Amniotic stem cell (primary cell): ENCODE measurements around the gene SLC35F4.
"Not testable (repeated sequence)": the region's sequence is repeated elsewhere in the genome, so short reads cannot be mapped to it uniquely, and the experiment has no call there.

Experiments
- DNase-seq: peaks from one replicate; lab custom pipeline; 2025; lab: John Stamatoyannopoulos, UW

The SLC35F4 gene

DNA sequence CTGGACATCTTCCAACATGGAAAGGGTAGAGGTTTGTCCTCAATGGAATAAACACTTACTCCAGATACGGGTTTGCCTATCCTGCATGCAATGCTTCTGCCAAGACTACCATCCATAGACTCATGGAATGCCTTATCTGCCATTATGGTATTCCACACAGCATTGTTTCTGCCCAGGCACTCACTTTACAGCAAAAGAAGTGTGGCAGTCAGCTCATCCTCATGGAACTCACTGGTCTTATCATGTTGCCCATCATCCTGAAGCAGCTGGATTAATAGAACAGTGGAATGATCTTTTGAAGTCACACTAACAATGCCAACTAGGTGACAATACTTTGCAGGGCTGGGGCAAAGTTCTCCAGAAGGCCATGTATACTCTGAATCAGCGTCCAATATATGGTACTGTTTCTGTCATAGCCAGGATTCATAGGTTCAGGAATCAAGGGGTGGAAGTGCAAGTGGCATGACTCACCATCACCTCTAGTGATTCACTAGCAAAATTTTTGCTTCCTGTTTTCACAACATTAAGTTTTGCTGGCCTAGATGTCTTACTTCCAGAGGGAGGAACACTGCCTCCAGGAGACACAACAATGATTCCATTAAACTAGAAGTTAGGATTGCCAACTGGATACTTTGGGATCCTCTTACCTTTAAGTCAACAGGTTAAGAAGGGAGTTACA is 140.4 kb downstream of the SLC35F4 start:
- DNase-seq = no peak

DNA sequence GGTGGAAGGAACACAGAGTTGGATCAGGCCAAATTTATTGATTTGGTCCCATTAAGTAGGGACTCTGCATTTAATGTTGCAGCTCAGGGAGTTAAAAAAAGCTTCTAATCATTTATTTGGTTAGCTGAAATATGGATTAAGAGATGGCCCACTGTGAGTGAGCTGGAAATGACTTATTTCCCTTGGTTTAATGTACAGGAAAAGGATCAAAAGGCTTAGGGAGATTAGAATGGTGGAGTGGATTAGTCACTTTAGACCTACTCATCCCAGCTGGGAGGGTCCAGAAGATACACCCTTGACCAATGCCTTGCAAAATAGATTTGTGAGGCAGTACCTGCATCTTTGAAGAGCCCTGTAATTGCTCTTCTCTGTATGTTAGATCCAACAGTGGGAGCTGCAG is 143.8 kb downstream of the SLC35F4 start:
- DNase-seq = not testable (repeated sequence)

DNA sequence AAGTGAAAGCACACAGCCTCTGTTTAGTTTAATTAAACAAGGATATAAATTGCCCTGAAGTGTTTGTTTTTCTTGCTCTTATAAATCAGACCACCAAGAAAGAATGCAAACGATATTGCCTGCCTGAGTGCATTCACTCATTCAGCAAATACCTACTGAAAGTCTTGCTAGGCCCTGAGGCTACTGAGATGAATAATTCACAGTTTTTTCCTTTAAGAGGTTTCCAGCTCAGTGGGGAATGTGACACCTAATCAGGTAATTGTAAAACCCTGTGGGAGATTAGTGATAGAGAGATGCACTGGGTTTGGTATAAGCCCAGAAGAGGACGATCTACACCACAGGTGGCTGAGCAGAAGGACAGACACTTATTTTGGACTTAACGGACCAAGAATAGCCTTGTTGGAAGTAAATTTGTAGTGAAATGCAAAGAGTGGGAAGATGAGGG is 151.4 kb downstream of the SLC35F4 start:
- no peak for DNase-seq

DNA sequence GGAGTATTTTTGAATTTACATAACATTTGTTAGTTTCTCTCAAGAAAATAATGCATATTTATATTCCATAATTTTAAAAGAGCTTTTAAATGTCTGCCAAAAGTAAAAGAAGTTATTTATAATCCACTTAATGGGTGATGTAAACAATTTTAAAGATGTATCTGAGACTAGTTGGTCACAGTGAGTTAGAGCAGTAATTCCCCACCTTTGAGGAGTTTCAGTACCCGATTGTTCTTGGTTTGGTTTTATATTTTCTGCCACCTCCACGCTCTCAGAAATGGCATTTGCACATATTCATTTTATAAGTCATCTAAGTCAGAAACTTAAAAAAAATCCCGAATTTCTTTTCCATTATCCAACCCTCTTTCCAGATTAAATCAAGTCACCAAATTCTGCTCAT is 153.2 kb downstream of the SLC35F4 start:
- no peak for DNase-seq

DNA sequence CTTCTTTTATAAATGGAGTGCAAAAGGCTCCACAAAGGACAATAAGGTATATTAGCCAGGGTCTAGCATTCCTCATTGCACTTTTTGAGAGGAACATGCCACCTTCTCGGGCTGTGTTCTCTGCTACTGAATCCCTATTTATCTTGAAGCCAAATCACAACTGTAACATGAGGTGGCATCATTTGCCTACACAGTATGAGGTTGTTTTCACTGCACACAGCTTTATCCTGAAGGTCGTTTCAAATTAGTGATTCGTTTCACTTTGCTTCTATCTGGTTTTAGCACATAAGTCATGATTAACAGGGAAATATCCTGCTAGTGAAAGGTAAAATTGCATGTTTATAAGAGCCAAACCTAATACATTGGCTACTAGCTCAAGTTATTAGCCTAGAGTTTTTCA is 153.8 kb downstream of the SLC35F4 start:
- no peak for DNase-seq

DNA sequence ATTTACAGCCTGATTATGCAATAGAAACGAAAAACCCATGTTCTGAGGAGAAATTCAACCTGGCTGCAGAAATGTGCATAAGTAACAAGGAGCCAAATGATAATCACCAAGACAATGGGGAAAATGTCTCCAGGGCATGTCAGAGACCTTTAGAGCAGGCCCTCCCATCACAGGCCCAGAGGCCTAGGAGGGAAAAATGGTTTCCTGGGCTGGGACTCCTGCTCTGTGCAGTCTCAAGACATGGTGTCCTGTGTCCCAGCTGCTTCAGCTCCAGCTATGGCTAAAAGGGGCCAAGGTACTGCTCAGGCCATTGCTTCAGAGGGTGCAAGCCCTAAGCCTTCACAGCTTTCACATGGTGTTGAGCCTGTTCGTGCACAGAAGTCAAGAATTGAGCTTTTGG is 156.0 kb downstream of the SLC35F4 start:
- DNase-seq = no peak

DNA sequence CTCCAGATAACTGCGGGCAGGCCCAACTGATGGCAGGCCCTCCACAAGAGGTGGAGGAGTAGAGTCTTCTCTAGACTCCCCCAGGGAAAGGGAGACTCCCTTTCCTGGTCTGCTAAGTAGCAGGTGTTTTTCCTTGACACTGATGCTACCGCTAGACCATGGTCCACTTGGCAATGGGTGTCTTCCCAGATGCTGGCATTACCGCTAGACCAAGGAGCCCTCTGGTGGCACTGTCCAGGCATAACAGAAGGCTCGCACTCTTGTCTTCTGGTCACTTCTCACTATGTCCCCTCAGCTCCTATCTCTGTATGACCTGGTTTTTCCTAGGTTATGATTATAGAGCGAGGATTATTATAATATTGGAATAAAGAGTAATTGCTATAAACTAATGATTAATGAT is 156.8 kb downstream of the SLC35F4 start:
- not testable (repeated sequence) for DNase-seq

DNA sequence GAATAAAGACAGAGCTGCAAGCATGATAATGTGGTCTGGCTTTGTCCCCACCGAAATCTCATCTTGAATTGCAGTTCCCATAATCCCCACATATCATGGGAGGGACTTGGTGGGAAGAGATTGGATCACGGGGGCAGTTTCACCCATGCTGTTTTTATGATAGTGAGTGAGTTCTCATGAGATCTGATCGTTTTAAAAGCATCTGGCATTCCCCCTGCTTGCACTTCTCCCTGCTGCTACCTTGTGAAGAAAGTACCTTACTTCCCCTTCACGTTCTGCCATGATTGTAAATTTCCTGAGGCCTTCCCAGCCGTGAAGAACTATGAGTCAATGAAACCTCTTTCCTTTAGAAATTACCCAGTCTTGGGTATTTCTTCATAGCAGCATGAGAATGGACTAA is 158.7 kb downstream of the SLC35F4 start:
- no peak for DNase-seq

DNA sequence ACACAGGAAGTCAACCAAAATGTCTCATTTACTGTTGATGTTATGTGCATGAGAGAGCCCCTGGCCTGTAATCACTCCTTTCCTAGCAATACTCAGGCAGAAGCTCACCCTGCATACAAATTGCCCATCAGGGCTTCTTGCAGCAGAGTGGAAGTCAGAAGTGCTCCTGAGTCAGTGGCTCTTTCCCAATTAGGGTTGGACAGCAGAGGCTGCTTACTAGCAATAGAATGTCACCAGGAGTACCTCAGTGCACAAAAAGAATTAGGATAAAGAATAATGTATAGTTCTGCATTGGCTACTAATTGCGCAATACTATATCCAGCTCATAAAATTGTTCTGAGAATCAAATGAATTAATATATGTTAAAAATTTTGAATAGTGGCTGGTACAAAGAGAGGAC is 161.1 kb downstream of the SLC35F4 start:
- no peak for DNase-seq

DNA sequence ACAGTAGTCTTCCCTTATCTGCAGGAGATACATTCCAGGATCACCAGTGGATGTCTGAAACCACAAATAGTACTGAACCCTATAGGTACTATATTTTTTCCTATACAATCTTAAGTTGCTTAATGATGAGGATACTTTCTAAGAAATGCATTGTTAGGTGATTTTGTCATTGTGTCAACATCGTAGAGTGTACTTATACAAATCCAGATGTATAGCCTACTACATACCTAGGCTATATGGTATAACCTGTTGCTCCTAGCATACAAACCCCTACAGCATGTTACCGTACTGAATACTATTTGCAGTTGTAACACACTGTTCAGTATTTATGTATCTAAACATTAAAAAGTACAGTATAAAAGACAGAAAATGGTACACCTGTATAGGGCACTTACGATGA is 165.9 kb downstream of the SLC35F4 start:
- DNase-seq = no peak

DNA sequence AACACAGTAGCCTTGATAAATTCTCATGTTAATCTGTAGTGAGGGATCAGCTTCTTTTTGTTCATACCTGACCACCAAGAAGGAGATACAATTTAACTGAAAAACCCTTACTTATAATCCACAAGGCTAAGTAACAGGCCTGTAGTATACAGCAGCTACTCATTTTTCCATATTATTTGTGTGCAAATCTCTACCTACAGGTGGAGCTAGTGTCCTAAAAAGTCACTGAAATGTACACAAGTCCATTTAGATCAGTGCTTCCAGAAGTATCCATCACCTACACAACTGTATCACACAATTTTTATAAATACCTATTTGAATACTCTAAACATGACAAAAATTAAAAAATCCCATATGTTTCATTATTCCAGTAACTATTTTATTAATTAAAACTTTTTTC is 173.2 kb downstream of the SLC35F4 start:
- no peak for DNase-seq

DNA sequence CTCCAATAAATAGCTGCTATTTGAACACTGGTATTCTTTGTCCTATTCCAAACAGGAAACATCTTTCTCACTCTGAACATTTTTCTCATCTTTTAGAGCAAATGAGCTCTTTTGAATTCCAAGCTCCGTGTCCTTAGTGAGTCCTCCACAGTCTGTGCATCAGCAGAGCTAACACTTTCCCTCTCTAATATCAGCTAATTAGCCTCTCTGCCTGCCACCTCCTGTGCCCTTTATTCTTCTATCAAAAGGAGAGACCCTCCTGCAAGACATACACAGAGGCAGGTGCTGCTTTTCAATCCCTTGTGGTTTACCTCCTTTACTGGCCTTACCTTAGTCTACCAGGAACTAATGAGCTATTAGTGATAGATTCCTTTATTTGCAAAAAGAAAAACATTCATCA is 178.5 kb downstream of the SLC35F4 start:
- DNase-seq = no peak

DNA sequence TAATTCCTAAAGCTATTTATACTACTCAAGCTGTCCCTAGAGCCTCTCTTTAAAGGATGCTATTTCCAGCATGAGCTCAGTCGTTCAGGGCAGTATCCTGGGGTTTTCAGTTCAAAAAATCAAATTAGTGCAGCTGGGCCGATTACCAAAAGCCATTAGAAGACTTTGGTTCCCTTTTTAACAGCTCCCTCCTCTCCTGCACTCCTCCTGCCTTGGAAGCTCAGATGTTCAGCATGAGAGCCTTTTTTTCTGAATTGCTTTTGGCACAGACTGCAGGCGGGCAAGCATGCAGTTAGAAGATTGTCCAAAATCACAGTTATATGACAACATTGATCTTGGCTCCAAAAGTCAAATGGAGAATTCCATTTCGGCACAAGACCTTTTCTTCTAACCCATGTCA is 179.6 kb downstream of the SLC35F4 start:
- DNase-seq = no peak

DNA sequence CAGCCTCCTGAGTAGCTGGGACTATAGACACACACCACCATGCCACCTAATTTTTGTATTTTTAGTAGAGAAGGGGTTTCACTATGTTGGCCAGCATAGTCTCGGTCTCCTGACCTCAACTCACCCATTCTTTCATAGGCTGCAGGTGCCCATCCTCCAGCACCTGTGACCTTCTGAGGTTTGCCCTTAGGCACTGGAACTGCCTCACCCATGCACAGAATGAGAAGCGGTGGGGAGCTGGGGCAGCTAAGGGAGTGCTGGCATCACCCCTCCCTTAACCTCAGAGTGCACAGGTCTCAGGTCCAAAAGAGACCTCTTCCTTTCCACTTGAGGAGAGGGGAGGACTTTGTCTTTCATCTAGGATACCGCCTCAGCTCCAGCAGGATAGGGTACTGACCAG is 194.9 kb downstream of the SLC35F4 start:
- no peak for DNase-seq

DNA sequence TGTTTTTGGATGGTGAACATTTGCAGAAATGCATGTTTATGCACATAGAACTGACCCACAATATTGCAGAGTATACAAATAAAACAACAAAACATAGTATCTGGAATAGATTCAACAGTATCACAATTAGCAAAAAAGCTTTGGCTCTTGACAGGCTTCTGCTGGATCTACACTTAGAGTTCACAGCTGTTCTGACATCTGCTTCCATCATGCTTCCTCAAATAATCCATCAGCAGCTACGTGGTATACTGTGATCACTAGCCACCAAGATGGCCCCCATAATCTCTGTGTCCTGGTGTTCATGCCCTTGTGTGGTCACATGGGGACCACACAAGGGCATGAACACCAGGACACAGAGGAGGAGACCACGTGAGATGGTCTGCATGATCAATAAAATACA is 205.7 kb downstream of the SLC35F4 start:
- DNase-seq = no peak

DNA sequence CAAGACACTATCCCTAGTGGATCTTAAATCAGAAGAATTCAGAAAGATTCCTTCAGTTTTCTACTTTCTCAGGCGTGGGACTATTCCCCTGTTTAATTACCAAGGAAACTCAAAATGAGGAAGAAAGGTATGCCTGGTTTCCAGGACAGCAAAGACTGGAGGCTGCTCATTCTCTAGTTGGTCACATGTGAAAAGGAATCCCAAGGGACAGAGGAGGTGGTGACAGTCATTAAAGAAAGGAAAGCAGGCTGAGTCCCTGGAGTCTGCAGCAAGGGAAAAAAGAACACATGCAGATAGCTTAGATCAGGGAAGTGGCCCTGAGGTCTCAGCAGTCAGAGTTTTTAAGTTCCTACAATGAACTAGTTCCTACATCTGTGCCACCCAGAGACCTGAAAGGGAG is 206.8 kb downstream of the SLC35F4 start:
- no peak for DNase-seq

DNA sequence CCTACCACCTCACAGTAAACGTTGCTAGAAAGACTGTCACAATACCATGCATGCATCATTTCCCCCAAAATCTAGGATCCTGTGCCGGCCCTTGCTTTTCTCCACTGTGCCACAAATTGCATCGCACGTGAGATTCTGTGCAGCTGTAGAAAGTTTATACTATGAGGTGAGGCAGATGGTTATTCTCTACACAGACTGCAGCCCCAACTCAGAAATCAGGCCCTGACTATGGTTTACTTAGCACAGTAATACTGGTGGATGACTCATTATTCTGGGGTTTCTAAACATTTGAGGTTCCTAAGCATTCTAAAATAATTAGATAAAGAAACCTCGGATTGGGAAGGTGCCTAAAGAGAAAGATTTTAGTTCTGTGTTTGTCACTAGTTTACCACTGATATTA is 208.4 kb downstream of the SLC35F4 start:
- DNase-seq = no peak

DNA sequence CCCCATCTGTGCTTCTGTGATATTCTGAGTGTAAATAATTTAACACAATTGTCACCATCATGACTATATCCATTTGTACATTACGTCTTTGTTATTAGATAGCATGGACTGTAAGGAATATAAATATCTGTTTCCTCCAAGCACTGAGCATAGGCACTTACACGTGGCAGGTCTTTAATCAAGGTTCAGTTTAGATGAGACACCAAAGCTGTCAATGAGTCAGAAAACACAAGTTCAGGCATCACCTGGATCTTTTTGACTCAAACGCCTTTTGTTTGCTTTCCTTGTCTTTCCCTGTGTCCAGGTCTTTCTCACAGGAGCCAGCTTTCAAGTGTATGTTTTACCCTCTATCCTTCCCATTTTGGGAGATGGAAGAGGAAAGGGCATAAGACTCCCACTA is 209.0 kb downstream of the SLC35F4 start:
- DNase-seq = no peak

DNA sequence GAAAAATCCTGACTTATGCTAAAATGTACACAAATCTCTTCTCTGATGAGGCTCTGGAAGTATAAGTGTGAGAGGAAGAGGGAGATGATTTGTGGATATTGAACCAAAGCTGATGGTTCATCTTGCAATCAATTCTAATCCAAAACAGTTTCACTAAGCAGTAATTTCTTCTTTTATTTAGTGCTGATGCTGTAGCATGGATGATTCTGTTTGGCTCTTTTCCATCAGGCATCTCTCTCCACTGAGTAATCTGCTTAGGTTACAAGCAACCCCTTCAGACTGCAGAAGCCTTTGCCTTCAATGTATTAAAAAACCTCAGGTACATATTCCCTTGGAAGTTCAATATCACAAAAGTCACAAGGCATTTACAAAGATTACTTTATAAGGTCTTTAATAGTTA is 213.1 kb downstream of the SLC35F4 start:
- no peak for DNase-seq

DNA sequence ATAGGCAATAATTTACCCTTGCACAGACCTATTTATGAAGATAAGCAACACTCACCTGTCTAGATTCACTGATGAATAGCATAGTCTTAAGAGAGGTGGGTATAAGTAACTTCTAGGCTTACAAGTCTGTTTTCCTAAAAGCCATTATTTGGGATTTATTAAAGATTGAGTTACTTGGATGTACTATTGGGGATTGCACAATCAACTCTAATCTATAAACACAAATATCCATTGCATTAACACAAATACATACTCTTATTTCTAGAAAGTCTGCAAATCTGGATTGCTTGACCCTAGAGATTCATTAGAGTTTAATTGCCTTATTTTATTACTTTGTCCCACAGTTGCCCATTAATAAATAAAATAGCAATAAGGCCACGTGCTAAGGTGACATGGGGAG is 224.1 kb downstream of the SLC35F4 start:
- DNase-seq = no peak

DNA sequence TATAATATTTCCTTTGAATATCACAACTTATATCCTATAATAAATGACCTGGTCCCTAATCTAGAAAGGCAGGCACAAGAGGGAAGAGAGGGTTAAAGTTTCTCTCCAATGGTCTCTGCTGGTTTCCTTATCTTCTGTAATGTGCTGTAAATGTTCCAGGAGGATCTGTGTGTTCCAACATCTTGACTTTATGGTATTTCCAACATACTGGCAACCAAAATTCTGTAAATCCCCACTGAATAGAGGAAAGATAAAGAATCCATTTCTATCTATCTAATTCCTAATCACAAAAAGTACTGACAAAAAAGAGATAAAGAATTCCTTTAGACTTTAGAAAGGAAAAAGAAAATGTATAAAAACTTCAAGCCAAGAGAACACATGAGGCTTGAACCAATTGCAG is 225.9 kb downstream of the SLC35F4 start:
- no peak for DNase-seq

DNA sequence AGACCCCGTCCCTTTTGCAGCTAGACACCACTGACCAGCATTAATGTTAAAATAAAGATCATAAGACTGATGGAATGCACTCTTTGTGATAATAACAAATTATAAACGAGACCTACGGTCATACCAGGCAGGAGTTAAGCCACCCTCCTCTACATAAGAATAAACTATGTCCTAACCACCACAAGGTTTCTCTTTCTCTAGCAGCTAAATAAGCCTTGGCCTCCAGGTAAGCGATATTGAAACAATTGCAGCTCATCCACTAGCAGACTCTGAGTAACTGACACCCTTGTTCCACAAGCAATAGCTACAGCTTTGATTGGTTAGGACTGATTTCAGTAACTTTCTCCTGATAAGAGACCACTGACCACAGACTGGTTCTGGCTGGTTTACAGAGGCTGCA is 228.0 kb downstream of the SLC35F4 start:
- no peak for DNase-seq

DNA sequence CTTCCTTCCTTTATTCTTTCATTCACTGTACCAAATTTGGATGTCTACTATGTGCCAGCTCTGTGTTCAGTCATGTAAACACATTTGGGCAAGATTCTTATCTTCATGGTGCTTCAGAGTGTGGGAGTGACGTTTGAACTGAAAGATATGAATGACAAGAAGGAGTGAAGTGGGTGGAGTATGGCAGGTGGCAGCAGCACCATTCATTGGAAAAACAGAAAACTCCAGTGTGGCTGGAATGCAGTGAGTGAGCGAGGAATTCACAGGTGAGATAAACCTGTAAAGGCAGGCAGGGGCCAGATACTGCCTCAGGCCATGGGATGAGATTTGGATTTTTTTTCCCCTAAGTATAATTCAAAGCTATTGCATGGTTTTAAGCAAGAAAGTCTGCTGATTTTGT is 231.6 kb downstream of the SLC35F4 start:
- DNase-seq = no peak

DNA sequence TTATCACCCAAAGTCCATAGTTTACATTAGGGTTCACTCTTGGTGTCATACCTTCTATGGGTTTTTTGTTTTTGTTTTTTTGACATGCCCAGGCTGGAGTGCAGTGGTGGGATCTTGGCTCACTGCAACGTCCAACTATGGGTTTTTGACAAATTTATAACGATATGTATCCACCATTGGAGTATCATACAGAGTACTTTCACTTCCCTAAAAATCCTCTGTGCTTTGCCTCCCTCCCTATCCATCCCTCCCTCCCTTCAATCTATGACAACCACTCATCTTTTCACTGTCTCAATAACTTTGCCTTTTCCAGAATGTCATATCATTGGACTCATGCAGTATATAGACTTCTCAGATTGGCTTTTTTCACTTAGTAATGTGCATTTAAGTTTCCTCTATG is 233.2 kb downstream of the SLC35F4 start:
- no peak for DNase-seq

DNA sequence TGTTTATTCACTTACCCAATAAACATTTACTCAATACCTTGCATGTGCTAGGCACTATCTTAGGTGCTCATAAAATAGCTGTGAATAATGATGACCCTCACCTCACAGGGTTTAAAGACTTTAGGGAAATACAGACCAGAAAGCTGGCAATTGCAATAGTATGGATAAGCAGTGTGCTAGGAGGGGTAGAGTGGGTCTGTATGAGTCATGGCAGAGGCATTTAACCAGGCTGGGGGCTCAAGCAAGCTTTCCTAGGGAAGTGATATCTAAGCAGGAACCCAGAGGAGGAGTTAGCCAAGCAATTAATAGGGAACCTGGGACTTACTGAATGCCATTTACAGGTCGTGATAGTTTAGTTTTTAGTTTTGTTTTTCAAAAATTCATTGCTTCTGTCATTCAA is 248.4 kb downstream of the SLC35F4 start:
- DNase-seq = no peak
